ENCODE results near the gene GLI3.

Gene GLI3

DNA sequence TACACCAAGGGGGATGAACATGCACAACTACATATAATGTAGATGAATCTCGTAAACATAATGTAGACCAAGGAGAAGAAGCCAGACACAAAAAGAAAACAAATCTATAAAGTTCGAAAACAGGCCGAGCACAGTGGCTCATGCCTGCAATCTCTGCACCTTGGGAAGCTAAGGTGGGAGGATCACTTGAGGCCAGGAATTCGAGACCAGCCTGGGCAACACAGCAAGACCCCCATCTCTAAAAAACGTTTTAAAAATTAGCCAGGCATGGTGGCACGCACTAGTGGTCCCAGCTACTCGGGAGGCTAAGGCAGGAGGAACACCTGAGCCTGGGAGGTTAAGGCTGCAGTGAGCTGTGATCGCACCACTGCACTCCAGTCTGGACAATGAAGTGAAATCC, 68.5 kb downstream of the GLI3 start:
- DNase-seq = no peak

DNA sequence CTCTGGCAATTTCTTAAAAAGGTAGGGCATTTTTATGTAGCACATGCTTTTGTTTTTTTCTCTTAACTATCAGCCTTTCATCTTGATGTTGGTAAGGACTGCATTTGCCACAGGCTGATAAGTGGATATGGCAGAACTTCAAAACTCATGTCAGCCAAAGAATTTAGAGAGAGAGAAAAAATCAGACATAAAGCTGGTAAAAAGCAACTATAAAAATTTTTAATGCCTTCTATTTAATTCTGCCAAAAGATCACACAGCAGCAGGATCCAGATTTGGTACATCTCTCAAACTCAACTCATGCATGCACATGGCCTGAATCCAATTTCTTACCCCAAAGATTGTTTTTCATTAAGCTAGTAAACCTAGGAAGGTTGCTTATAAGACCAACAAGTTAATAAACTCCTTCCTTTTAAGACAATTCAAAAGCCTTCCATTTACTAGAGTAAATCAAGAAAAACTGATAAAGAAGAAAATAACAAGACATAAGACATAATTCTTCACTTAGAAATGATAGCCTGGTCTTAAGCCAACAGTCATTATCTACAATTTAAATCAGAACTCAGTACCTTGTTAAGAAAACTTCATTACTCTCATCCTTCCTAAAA, 69.3 kb downstream of the GLI3 start:
- no peak for DNase-seq

DNA sequence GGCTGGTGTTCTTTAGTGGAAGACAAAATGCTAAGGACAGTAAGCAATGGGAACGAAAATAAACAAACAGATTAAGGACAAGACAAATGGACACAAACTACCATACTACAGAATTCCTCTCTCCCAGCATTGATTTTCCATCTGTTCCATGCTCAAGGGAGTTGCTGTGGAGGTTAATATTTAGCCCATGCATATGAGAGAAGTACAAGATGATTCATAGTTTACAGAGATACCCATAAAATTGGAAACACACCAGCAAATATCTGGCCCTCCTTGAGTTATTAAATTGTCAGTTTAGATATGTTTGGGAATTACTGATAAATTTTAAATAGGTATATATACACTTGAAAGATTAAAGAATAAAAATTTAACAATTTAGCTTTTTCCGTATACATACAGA, 69.8 kb downstream of the GLI3 start:
- no peak for DNase-seq

DNA sequence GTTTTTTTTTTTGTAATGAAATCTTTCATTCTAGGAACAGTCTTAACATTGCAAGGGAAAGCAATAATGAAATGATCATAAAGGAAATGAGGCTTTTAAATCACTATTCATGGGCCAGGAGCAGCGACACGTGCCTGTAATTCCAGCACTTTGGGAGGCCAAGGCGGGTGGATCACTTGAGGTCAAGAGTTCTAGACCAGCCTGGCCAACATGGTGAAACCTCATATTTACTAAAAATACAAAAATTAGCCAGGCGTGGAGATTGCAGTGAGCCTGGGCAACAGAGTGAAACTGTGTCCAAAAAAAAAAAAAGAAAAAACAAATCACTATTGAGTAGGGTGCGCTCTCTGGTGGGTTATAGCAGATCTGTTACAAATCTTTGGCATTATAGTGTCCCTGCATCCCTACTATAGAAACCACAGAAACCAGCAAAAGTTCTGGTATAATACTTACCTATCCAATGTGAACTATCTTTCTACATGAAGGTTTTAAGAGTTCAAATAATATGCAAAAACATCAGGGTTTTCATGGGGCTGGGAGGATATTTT, 72.1 kb downstream of the GLI3 start:
- no peak for DNase-seq

DNA sequence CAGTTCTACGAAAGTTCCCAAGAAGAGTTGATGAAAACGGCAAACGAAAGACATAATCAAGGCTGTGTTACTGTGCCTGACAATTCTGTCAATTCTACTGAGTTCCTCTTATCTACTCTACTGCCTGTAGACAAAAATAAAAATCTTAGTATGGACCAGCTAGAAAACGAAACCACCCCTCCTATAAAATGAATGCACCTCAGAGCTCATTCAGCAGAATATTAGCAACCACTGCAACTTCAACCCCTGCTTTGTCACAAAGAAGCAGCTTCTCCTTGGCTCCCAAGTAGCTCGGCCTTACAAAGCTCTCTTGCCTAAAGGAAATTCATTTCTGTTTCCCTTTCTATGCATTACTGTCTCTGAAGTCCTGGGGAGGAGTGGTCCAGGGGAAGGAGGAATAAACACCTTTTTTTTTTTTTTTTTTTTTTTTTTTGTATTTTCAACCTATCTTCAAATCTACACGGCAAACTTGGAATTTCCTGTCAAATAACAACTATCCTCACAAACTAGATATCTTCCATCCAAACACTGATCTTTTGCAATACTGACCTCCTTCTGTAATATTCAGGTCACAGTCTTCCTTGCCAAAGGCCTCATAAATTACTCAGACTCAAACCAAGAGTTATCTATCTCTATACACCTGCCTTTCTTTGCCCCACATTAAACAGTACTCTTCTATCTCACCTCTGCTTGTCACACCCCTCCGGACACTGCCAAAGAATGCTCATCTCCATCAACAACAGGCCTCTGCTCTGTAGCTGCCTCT, 74.3 kb downstream of the GLI3 start:
- no peak for DNase-seq

DNA sequence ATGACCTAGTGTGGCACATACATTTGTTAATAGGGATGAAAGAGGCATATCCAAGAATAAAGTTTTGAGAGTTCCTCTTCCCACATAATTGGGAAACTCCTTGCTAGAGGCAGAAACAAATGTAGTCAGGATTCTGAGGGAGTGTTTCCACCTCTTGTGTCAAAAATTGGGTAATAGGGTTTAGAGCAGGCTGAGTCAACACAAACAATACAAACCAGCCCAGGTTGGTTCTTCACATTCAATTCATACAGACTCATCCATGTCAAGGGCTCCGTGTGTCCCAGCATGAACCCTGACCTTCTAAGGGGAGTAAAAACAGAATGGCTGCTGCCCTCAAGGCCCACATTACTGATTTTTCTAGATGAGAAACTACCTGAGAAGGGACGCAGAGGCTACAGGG, 75.3 kb downstream of the GLI3 start:
- no peak for DNase-seq

DNA sequence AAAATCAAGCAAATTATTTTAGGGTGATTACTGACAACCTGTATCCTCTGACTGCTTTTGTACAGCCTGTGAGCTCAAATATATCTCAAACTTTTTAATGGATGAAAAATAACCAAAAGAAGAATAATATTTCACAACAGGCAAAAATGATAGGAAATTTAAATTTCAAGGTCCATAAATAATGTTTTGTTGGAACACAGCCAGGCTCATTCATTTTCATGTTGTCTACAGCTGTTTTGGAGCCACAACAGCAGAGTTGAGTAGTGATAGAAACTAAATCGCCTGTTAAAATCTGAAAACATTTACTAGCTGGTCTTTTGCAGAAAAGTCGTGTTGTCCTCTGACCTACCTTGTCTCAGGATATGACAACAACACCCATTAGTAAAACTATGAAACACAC, 75.9 kb downstream of the GLI3 start:
- DNase-seq = no peak

DNA sequence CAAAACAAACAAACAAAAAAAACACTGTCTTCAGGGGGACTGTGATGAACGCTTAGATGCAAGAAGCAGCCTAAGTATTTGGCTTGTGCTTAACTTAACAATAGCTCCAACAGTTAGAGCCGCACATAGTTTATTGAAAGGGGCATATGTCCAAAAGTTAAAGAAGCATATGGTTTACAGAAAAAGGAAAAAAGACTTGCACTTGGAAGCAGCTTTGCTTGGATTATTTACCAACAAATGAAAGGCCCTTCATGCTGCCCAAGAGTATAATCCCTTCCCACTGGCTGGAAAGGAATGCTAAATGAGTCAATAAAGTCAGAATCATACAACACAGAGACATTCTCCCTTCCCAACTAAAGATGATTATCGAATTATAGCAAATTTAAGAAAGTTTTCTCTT, 77.9 kb downstream of the GLI3 start:
- DNase-seq = no peak

DNA sequence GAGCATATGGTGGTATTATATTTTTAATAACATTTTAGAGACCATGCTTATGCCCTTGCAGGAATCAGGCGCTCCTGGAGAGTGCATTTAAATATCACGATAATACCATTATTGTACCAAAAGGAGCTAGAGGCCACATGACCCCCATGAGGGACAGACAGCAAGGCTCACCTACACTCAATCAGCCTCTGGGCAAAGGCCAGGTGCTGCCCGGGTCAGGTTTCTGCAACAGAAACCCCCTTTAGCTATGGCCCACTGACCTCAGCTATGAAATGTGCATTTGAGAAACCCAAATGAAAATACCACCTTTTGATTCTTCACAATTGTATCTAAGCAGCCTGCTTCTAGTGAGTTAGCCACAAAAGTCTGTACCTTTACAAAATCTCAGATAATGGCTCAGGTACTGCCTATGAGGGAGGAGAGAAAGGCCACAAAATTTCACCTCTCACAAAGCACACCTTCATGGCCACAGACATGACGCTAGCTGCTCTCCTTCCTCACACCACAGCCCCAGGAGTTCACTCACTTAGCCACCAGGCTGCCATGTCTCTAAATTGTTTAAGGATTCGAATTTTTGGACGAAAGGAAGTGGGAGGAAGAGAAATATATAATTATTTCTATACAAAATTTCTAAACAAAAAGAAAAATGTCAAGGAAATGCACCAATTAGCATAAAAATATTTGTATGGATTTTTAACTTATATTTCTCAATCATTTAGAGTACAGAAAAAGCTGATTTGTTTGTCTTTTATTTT, 79.9 kb downstream of the GLI3 start:
- DNase-seq = no peak

DNA sequence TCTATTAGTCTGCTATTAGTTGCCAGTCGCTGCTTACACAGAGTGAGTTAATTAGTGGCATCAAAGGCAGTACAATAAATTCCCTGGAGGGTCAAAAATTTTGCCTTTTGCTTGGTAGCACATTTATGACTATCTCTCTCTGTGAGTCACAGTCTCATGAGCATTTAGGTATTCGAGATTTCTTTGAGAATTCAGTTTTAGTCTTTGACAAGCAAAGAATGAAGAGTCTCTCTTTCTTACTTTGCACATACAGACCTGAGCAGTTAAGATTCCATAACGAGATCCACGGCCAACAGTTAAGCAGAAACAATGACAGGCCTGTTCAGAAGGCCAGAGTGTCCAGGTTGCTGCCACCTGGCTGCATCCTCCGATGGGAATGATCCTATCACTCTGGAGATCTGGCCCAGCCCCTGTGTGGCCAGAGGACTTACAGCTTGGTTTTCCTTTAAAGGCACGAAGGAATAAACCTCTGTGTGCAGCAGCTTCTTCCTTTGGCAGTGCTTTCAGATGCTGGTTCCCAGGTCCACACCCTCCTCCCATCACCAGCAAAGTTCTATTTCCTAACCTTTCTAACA, 80.6 kb downstream of the GLI3 start:
- no peak for DNase-seq

DNA sequence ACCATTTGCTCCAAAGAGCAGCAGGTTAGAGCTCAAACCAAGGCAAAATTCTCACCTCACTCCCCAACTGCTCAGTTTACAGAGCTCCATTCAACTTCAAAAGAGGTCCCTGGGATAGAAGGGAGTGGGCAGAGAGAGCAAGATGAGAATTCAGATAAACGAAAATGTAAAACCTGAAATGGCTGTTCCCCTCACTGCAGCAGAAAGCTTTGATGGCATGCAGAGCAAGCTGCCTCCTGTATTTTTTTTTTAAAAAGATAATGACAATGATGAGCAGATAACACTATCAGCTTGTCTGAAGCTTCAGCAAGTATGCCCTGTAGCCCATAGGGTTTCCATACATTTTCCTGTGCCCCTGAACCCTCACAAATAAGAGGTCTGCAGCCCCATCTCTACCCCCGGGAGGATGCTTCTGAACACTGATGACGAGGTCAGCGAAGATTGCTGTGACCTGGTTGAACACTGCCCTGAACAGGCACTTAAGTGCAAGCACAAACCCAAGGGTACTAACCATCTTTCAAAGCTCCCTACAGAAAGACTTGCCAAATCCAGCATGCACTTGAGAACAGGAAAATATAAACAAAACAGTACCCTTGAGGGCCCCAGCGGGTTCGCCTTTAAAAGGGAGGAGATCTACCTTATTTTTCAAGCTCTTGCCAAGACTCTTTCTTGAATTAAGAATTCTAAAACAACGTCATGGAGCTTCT, 81.3 kb downstream of the GLI3 start:
- no peak for DNase-seq

DNA sequence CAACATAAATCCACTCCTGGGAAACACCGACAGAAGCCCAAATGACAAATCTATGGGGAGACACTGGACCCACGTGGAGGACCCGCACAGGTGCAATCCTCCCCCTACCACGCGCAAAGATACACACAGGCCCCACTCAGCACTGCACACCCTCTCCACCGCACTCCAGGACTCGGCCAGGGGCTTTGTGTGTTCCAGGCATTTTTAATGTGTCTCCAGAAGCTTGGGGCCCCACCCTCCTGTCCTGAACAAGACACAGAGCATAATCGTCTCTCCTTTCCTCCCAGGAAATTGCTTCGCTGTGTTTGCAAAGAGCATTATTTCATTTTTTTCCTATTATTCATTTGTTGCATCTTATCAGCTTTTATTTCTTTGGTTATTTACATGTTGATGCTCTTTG, 82.8 kb downstream of the GLI3 start:
- DNase-seq = no peak

DNA sequence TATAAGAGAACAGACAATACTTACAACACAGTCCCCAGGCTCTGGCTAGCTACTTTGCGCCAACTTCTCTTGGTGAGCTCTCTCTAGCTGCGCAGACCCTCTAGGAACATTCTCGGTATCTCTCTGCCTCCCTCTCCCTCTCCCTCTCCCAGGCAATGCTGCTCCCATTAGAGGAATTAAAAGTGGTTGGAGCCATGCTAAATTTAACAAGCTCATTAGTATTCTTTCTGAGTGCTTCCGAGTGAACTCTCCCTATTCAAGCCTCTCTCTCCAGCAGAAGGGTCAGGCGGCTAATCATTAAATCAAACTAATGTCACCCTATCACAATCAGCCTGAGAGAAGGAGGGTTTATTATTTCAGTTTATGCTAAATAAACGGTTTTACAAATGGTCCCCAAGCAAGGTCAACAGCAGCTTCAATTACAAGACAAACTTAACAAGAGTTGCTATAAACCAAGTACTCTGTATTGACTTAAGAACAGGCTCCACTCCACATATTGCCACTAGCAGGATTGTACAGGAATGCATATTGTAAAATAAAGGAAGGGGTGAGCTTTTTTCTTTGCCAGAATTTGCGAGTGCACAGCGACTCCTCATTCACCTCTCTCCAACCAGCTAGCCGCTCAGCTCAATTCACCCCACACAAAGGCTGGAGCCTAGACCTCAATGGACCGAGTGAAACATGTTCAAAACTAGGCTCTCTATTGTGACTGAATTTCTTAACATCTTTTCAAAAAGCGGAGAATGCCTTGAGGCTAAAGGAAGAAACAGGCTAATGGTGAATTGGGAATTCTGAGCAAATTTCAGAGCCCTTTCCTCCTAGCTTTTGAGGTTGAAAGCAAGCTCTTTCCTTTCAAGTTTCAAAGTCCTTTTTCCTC, 84.4 kb downstream of the GLI3 start:
- DNase-seq = no peak

DNA sequence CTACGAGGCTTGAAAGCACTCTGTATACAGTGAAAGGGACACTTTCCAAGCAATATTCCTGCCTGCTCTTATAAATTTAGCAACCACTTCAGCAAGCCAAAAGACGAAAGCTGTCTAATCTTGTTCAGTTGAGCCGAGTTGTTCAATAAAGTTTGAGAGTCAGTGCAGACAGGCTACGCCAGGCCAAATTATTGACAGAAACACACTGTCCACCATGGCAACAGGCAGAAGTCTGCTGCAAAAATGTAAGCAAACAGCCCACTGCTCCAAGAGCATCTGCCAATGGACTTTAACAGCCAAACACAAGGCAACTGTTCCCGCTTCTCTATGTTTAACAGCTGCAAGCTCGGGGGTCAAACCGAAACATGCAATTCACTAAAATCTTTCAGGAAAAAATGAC, 85.7 kb downstream of the GLI3 start:
- DNase-seq = no peak

DNA sequence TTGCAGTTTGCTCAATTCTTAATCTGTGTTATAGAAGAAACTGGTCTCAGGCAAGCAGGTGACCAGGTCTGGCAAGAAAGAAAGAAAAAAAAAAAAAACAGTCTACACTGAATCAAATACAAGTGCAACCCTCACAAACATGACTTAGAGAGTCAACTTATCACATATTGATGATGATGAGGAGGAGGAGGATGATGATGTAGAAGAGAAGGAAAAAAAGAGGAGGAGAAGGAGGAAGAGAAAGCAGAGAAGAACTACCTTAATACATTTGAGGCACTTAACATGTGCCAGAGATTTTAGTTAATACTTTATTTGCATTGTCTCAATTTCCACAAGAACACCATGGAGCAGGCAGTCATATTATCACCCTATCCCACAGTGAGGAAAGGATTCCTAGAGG, 91.5 kb downstream of the GLI3 start:
- no peak for DNase-seq

DNA sequence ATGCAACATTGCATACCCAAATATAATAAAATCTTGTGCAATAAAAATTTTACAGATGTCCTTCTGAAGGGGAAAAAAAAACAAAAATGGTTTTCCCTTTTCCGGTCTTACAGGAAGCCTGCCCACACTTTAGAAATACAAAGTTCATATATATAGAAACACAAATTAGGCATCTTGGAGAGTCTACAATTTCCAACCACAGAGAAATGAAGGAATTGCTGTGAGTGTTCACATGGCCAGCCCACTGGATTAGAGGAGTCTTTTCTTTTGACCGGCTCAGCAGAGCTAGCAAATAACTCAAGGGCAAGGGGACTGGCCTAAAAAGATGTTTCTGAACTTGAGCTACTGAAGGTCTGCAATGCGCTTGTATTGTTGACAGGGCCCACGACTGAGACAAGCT, 92.4 kb downstream of the GLI3 start:
- DNase-seq = no peak

DNA sequence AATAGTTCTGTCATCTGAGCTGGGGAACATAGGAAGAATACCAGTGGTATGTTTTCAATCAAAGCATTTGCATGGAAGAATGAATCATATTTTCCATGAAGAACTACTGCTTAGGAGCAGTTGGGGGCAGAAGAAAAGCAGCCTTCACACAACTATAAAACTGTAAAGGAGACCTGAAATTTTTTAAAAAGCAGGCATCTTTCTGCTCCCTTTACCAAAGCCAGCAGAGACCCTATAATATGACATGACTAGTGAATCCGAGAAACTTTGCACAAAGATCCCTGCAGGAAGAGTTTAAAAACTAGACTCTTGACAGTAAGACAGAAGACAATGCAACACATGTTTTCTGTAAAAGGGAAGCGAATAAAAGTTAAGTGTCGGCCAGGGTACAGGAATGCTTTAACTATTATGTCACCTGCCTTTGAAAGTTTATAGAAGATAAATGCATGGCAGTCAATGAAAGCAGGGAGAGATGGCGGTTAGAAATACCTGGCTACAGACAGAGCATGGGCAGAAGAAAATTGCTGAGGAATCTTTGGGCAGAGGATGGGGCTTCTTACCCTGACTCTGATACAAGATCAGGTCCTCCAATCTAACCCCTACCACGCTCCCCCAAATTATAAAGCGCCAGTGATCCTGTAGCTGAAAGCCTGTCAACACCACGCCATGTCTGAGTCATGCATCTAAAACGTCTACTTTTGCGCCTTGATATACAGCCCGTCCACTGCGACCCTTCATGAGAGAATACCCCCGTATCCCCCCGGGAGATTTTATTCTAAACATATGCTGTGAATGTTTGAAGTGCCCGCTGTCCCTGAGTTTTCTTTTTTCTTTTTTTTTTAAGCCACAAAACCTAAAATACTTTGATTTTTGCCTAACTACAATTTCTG, 93.1 kb downstream of the GLI3 start:
- DNase-seq = no peak

DNA sequence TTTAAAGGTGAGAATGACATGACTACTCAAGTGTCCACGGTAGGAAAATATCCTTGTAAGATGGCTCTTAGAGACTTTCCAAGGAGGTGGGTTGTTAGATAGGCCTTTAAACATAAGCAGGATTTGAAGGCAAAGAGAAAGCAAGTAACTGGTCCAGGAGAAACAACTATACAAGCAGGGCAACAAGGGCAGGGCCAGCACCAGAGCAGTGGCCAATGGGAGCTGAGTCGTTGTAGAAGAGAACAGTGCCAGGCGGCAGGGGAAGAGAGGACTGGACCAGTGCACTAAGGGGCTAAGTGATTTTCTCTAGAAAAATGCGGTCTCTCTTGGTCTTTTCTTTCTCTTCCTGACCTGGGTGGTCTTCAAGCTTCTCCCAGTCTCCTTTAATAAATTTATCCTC, 94.9 kb downstream of the GLI3 start:
- DNase-seq = no peak

DNA sequence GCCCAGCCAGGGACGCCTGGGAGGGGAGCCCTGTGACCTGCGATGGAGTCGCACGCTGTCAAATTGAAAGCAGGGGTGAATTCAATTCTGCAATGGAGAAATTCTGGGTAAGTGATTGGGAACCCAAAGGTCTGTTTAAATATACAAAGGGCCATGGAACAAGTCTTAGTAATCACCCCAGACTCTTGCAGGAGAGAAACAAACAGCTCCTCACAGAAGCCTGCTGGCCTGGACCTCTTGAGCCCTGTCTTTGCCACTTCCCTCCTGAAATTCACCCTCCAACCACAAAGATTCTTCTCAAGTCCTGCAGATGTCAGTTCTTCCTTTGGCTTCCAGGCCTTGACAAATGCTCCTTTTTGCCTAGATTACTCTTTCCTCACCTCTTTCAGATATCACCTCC, 97.3 kb downstream of the GLI3 start:
- DNase-seq = no peak

DNA sequence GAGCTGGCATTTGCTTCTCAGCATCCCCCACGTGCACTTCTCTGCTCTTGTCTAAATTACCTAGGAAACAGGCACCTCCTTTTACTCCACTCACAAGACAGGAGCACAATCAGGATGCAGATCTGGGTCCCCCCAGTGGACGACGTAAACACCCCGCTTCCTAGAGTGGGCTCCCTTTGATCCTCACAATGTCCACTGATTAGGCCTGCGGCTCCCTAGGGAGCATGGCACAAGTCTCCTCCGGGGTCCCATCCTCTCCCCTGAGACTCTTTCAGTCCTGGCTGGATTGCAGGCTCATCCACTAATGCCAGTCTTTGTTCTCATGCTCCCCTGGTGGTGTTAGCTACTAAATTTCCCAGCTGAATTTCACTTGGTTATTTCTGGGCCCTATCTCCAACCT, 98.3 kb downstream of the GLI3 start:
- DNase-seq = no peak

DNA sequence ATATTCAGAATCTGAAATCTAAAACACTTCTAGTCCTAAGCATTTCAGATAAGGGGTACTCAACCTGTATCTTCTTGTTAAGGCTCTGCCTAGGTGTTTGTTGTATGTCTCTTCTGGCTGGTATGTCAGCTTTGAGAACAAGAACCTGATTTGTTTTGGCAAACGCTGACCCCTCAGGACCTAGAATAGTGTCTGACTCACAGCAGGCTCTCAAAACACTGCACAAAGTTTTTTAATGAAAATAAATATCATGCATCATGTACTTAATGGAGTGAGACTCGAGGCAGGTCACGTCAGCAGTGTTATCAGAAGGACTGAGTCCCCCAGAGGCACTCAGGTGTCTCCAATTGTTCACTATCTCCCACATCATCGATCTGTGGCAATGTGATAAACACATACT, 99.1 kb downstream of the GLI3 start:
- no peak for DNase-seq

Measured in hematopoietic multipotent progenitor cell treated with erythropoietin and hydrocortisone succinate and interleukin-3 and kit ligand, for 6 days (in vitro differentiated cells).